Osteoblast (primary cell): Measurements from ENCODE around the gene SRC. TPM values are rescaled to one million over a fixed set of nuclear protein-coding genes. Genes with fewer than 3 reads are reported as not detected.

Experiments used
- DNase-seq: peaks from one replicate; pipeline ENCODE4 v3.0.0; 2011; ENCODE audit warnings: low spot score, mixed read lengths; ENCODE audit not compliant: insufficient read length; ENCODE audit errors: missing footprints
- H2AFZ ChIP-seq: 2 replicates; pipeline ENCODE4 v1.6.0; 2011; ENCODE audit warnings: mild to moderate bottlenecking, low read length
- H3K27ac ChIP-seq: 2 replicates; pipeline ENCODE4 v1.5.1; 2011; ENCODE audit warnings: mild to moderate bottlenecking, low read depth, low read length, moderate library complexity
- H3K27me3 ChIP-seq: 2 replicates; pipeline ENCODE4 v1.6.0; 2012; ENCODE audit warnings: mild to moderate bottlenecking, control low read depth, inconsistent platforms, low read length, moderate library complexity; ENCODE audit not compliant: insufficient read depth
- H3K36me3 ChIP-seq: 2 replicates; pipeline ENCODE4 v1.5.1; 2011; ENCODE audit warnings: mild to moderate bottlenecking, low read length, control low read depth, moderate library complexity; ENCODE audit not compliant: insufficient read depth
- H3K4me1 ChIP-seq: 2 replicates; pipeline ENCODE4 v1.5.1; 2011; ENCODE audit warnings: mild to moderate bottlenecking, low read length, control low read depth, moderate library complexity; ENCODE audit not compliant: insufficient read depth
- H3K4me2 ChIP-seq: 2 replicates; pipeline ENCODE4 v1.6.0; 2011; ENCODE audit warnings: mild to moderate bottlenecking, low read length; ENCODE audit not compliant: insufficient read depth
- H3K4me3 ChIP-seq: fragments of 200-600 bp; sonication (generic); 3 replicates; pipeline ENCODE4 v1.5.1; 2012; ENCODE audit warnings: mild to moderate bottlenecking, low read length, inconsistent platforms; ENCODE audit not compliant: insufficient read depth
- H3K79me2 ChIP-seq: 2 replicates; pipeline ENCODE4 v1.6.0; 2012; ENCODE audit warnings: mild to moderate bottlenecking, low read length, control low read depth, inconsistent platforms; ENCODE audit not compliant: insufficient read depth
- H3K9me3 ChIP-seq: 2 replicates; pipeline ENCODE4 v1.5.1; 2011; ENCODE audit warnings: low read depth, low read length, control low read depth
- H4K20me1 ChIP-seq: 2 replicates; pipeline ENCODE4 v1.6.0; 2012; ENCODE audit warnings: mild to moderate bottlenecking, low read length, control low read depth; ENCODE audit not compliant: insufficient read depth
- CTCF ChIP-seq: IDR thresholded peaks from 2 replicates; pipeline ENCODE4 v1.5.1; 2011; ENCODE audit warnings: mild to moderate bottlenecking, low read depth, low read length, moderate library complexity; ENCODE audit errors: extremely low read depth
- total RNA-seq: library from RNA; depleted of rRNA; stranded (reverse); fragments of >200 nt; gene quantifications from 2 replicates; pipeline ENCODE4 v1.2.3, GENCODE V29; 2012

Gene SRC
- total RNA-seq, 1 donor: 22.4 TPM

DNA sequence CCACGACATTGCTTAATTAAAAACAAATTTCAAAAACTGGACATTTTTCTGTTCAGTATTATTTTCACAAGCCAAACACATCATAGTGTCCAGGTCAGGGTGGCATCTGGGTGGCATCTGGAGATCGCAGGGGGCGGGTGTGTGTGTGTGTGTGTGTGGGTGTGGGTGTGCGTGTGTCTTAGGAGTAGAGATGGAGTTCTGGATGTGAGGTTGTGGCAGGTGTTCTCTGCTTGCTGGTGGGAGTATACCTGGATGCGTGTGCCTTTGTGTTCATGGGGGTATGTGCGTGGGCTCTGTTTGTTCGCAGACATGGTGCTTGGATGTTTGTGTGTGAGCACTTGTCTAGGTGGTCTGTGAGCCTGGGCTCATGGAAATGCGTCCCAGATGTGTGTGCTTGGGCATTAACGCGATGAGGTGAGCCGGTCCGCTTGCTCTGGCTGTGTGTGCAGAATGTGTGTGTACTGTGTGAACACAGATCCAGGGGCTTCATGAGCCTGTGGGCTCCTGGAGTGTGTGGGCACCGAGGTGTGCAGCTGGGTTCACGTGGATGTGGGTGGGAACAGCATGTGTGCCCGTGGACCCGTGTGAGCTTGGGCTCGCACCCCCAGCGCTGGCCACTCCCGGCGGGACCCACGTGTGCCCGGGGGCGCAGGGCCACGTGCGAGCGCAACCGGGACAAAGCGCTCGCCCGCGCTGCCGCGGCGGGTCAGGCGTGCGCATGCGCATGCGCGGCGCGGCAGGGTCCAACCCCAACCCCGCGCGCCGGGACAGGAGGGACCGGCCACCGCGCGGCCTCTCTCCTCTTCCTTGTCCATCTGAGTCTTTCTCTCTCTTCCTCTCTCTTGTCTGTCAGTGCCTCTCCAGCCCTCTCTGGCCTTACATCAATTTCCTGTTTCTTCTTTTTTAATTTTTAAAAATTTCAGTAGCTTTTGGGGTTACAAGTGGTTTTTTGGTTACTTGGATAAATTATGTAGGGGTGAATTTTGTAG is 60.4 kb downstream of the SRC start:
- Histone ChIP-seq H4K20me1 (peaks cover 7% of the 10 kb centered on the region), H3K36me3 (peaks cover 3% of the 10 kb centered on the region), H3K9me3 (no peaks in the 10 kb centered on the region), H3K79me2 (no peaks in the 10 kb centered on the region), H3K4me1 (peaks cover 5% of the 10 kb centered on the region), H3K27me3 (peaks cover 34% of the 10 kb centered on the region), H3K4me3 (peak overlapping the region; percentile 64), H3K27ac (peak overlapping the region; percentile 17), H3K4me2 (peak overlapping the region; percentile 78), H2AFZ (peak overlapping the region; percentile 80)
- no peak for TF ChIP-seq CTCF
- DNase-seq: peak; percentile 95

GRCh38 chr20:37407019-37407566 is 61.2 kb downstream of the SRC start:
- Histone ChIP-seq H3K4me1 (peaks cover 10% of the 10 kb centered on the region), H2AFZ (no peak overlapping the region), H3K4me2 (peak overlapping the region; percentile 78), H3K27ac (no peak overlapping the region), H3K36me3 (peaks cover 3% of the 10 kb centered on the region), H4K20me1 (peaks cover 7% of the 10 kb centered on the region), H3K9me3 (no peaks in the 10 kb centered on the region), H3K79me2 (no peaks in the 10 kb centered on the region), H3K4me3 (peak overlapping the region; percentile 64), H3K27me3 (peaks cover 37% of the 10 kb centered on the region)
- no peak for TF ChIP-seq CTCF
- DNase-seq: peak; percentile 60

- H3K27me3 ChIP-seq: peaks cover 42% of the 10 kb centered on the region
- H3K4me2 ChIP-seq: no peak overlapping the region
- no peaks in the 10 kb centered on the region for H3K9me3 ChIP-seq
- H3K27ac ChIP-seq: no peak overlapping the region
- peaks cover 2% of the 10 kb centered on the region for H3K36me3 ChIP-seq
- TF ChIP-seq CTCF: no peak
- DNase-seq: no peak
- no peaks in the 10 kb centered on the region for H3K79me2 ChIP-seq
- H2AFZ ChIP-seq: no peak overlapping the region
- H3K4me1 ChIP-seq: peaks cover 13% of the 10 kb centered on the region
- no peak overlapping the region for H3K4me3 ChIP-seq
- peaks cover 7% of the 10 kb centered on the region for H4K20me1 ChIP-seq
These were observed 61.6 kb downstream of the SRC start for GRCh38 chr20:37407573-37408002.
